ENCODE measurements around the gene TRPV3.
"Not testable (repeated sequence)": the region's sequence is repeated elsewhere in the genome, so short reads cannot be mapped to it uniquely, and the experiment has no call there.

TRPV3 gene

DNA sequence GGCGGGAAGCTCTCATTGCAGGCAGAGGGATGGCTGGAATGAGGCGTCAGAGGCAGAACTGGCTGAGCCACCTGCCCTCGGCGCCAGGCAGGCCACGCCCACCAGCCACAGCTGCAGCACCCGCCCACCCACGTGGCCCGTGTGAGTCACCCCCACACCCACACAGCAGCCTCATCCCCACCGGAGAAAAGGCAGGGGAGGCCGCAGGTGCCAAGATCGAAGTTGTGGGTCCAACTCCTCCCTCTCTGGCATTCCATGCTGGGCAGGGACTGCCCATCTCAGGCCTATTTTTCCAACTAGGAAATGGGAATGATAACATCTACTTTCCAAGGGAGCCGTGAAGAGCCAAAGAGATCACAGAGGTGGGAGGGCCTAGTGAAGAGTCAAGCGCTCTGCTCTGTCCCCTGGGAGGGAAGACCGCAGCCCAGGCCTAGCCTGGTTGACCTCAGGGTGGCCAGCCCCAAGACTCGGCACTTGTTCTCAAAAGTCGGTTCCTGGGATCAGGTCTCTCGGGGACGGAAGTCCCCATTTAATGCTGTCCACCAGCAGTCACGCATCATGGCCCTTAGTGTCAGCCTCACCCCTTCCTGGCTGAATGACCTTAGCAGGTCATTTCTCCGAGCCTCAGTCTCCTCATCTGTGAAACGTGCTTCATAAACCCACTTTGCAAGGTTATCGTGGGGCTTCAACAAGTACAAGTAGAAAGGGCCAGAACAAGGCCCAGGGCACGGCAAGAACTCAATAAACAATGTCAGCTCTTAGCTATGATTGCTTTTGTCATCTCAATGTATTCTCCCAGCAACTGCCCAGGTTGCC is at the start of gene TRPV3:
TRPV3 (minus strand) TSS at position 45 of the 816 bp plus-strand sequence. CDS start 2,962 bp downstream, outside the sequence.
- no peak for DNase-seq

DNA sequence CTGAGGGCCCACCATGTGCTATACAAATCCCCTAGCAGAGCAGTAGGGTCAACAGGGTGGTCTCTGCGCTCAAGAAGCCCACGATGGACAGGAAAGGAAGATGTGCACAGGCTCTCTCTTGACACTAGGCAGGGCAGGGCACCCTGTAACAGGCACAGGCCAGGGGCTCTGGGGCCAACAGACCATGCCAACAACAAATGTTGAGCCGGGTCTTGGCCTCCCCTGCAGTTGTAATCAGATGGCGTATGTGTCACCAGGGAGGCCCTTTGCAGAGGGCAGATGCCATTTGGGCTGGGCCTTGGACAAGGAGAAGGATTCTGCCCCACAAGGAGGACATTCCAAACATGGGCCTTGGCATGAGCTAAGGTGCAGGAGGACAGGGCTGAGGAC is 46.3 kb upstream of the TRPV3 start:
- no peak for DNase-seq

DNA sequence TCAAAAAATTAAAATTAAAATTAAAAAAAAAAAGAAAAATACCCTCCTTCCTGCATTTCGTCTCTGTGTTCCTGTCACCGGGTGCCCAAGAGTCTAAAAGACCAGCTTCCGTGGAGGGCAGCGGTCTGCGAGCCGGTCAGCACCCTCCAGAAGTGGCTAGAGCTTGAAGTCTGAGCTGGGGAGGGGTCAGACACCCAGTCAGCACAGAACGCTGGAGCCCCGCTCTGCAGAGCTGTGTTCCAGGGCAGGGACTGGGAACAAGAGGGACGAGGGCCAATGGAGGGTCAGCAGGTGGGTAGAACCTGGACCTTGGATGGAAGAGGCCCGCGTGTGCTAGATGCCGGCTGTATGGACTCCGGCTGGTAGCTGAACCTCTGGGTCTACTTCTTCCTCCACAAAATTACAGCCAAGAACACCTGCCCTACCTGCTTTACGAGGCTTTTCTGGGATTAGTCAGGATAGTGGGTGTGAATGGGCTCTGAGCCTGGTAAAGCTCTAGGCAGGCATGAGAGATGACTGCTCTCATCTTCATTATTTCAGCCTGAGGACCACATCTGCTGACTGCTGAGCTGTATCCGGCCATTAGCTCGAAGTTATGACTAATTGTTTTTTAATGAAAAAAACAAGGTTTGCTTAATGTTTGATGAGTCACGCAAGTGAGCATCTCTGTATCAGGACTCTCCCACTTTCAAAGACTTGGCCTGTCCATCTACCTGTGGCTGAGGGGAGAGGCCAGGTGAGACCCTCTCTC is 45.7 kb upstream of the TRPV3 start:
- no peak for DNase-seq

DNA sequence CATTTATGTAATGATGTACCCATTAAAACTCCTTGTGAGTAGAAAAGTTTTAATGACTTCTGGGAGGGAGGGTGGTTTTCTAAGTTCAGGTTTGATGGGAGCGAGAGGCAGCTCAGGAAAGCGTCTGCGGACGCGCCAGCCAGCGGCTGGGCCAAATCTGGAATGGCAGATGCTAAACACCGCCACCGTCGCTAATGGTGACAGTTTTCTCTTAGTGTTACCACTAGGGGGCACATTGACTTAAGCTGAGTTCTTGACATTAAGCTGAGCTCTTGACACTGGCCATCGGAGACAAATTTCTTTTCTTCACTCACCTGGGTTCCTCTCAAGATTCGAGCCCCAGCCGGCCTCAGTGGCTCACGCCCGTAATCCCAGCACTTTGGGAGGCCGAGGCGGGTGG is 44.9 kb upstream of the TRPV3 start:
- DNase-seq, result peak; percentile 6

DNA sequence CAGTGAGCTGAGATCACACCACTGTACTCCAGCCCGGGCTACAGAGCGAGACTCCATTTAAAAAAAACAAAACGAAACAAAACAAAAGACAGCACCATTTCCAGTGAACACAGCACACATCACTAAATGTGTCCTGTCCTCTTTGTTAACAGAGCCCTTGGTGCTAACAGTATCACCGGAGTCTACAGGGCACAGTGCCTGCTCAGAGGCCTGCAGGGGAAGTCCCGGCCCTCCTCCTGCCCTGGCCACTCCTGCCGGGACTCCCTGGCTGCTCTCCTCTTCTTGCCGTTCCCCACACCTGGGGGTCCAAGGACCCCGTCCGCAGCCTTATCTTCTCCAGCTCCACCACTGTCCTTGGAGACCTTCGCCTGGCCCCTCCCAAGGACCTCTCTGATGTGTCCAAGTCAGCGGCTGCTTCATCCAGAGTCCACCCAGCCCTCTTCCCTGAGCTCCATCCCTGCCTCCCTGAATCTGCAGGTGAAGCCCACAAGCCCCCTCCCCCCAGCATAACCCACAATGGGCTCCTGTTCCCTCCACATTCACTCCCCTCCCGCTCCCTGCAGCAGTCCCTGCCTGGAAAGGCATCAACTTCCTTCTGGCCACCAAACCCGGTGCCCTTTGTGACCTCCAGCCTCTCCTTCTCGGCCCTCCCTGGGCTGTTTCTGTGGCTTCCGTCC is 43.1 kb upstream of the TRPV3 start:
- no peak for DNase-seq

- no peak for DNase-seq
These were observed 40.5 kb upstream of the TRPV3 start for GRCh38 chr17:3598078-3598477.

DNA sequence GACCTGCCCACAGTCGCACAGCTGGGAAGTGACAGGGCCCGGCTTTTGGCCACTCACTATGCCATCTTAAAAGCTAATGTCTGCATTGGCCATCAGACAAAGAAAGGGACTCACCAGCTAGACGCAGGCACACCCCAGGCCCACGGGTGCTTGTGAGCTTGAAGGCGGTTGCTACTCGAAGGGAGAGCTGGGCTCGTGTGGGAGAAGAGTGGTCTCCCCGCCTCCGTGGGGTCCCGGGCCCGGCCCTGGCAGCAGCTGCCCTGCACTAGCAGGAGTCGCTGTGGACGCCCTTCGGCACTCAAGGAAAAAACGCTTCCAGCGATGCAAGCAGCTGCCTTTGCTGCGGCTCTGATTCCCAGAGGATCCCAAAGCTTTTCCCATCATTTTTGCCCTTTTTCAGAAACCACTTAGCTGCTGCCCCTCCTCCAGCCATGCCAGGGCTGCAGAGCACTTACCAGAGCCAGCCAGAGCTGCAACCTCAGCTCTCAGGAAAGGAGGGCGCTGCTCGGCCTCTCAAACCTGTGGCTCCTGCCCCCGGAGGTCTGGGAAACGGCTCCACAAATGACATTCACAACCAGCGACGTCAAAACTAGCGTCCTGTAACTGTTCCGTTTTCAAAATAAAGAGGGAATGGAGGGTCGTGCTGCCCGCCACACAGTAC is 39.3 kb upstream of the TRPV3 start:
- DNase-seq, result no peak

DNA sequence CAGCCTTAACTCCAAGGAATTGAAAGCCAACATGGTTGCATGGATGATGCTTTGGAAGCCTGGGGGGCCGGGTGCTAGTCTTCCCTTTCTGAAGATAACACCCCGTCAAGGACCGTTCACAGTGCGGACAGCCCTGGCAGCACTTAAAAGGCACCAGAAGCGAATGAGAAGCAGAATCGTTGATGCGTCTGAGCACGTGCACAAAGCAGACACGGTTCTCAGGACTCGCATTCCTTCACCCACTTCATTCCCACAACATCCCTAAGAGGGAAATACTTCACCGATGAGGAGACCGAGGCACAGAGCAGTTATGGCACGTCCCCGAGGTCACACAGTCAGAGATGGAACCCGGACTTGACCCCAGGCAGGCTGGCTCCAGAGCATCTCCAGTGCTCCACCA is 37.4 kb upstream of the TRPV3 start:
- DNase-seq, result no peak

DNA sequence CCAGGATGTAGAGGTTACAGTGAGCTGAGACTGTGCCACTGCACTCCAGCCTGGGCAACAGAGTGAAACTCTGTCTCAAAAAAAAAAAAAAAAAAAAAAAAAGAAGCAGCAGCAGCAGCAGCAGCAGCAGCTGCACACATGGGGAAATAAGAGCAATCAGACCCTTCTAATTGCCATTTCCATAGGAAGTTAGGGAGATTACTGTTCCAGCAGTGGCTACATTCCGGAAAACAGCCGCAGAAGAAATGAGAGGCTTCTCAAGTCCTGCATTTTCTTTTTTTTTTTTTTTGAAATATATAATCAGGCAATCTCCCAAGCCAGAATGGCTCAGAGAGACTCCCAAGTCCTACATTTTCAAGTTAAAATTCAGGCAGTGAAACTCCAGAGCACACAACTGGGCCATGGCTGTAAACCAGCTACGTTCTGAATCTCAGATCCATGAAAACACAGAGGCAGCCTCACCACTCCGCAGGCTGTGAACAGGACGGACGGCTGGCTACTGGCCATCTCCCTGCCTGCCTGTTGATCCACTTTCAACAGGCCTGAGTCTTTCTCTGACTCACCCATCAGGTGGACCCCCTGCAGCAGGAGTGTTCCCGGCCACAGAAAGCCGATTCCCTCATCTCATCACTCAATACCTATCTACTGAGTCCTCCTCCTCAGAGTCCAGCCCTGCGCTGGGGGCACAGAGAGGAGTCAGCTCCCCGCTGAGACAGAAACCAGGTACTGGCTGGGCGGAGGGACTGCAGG is 36.6 kb upstream of the TRPV3 start:
- no peak for DNase-seq

DNA sequence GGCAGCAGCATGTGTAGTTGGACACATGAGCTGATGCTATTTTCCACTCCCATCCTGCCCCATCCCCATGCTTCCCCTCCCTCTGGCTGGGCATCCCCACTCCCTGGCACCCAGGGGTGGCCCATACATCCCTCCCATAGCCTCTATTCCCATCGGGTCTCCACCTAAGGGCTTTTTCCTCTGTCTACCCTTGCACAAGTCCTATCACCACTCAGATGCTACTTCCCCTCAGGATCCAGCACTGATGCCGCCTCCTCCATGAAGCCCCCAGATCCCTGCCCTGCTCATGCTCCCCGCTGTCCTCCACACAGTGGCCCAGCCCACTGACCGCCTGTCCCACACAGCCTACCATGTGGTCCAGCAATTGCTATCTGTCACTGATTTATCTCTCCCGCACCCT is 35.8 kb upstream of the TRPV3 start:
- no peak for DNase-seq

DNA sequence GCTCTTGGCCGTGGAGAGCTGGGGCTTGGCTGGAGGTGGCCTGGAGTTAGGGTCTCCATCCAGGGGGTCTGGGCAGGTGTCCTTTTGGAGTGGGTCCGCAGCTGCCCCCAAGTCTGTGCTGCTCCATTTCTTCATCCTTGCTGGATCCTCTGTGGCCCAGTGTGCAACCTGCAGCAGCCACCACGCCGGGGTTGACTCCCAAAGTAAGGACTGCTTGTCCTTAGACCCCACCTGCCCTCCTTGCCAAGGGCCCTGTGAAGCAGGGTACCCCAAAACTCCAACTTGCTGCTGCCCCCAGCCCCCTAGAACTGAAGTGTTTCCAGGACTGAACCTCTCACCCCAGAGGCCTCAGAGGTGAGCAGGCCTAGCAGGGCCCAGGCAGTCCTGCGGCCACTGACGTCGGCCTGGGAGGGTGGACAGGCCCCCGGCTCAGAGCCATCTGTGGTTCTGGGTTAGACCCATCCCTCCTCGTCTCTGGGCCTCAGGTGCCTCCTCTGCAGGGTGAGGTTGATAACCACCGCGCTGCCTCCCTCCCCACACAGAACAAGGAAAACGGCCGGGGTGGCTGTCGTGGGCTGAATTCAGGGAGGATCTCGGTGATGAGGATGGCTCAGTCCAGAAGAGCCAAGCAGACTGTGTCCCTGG is 34.7 kb upstream of the TRPV3 start:
- DNase-seq, result no peak

- no peak for DNase-seq
These were observed 33.2 kb upstream of the TRPV3 start for GRCh38 chr17:3590768-3591167.

- DNase-seq, result no peak
These were observed 32.6 kb upstream of the TRPV3 start for GRCh38 chr17:3590231-3590630.

- DNase-seq, result no peak
These were observed 32.2 kb upstream of the TRPV3 start for GRCh38 chr17:3589784-3590183.

DNA sequence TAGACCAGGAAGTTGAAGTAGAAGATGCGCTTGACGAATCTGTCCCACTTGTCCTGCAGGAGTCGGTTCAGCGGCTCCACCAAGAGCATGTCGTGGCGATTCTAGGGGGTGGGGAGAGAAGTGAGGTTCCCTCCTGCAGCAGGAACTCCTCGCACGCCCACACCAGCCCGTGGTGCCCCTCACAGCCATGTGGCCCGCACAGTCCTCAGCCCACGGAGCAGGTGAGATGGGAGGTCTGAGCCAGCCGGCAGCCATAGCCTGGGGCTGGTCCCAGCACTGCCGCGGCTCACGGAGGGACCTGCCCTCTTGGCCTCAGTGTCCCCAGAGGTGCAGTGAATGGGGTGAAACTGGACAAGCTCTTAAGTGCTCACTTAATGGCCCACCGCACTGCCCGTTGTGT is 28.2 kb upstream of the TRPV3 start:
- no peak for DNase-seq

DNA sequence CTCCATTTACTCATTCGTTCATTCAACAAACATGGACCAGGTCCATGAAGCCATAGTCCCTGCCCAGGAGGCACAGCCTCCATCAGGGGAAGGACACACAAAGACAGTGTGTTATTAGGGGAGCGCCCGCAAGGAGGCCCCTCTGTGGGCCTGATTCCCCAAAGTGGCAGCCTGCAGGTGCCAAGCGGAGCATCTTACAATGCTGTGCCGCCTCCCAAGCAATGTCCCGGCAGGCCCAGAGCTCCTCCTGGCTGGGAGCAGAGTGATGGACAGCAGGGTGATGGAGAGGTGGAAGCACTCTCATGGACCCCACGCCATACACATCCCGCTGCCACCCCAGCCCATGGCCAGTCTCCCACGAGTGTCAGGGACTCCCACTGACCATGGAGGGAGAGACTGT is 25.8 kb upstream of the TRPV3 start:
- DNase-seq, result no peak

DNA sequence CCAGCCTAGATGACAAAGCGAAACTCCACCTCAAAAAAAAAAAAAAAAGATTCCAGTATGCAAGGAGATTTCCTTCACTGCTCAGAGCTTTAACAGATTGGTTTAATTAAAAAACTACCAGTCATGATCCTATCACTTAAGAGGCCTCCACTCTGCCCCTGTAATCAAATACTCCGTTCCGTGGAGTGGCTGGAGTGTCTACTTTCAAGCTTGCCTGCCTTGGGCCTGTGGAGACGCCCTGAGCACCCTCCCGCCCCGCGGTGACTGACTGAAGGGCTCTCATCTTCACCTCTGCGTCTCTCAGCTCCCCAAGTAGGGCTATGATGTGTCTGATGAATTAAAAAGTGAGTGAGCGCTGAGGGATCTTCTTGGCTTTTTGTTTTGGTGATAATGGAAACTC is 25.3 kb upstream of the TRPV3 start:
- DNase-seq, result no peak

- DNase-seq, result not testable (repeated sequence)
These were observed 21.1 kb upstream of the TRPV3 start for GRCh38 chr17:3578667-3579066.

DNA sequence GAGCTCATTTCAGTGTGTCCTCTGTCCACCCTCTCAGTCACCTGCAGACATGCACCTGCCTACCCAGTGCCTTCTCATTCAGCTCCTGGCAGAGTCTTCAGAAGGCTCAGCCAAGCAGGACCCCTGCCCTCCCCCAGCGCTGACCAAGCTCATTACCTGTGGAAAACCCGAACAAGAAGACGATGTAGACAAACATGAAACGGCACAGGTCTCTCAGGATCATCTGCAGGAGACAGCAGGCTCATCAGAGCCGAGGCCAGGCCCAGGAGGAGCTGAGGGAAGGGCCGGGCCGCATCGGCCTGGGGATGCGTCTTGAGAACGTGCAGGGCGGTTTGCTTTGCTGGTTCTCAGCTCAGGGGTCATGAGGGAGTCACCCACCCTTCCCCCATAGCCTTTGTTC is 19.4 kb upstream of the TRPV3 start:
- no peak for DNase-seq

DNA sequence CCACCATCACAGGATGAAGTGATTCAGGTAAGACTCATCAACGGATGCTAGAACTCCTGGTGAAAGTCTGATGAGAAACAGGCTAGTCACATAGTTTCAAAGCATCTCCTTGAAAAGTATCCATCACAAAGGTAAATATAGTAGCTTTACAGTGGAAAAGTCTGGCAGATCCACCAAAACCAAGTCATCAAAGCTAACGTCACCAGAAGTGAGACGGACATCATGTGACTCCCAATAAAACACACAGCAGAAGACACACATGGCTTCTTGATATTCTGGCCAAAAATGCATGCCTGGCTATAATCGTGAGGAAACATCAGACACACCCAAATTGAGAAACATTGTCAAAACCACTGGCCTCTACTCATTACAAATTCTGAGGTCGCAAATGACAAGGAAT is 17.9 kb upstream of the TRPV3 start:
- DNase-seq, result no peak

DNA sequence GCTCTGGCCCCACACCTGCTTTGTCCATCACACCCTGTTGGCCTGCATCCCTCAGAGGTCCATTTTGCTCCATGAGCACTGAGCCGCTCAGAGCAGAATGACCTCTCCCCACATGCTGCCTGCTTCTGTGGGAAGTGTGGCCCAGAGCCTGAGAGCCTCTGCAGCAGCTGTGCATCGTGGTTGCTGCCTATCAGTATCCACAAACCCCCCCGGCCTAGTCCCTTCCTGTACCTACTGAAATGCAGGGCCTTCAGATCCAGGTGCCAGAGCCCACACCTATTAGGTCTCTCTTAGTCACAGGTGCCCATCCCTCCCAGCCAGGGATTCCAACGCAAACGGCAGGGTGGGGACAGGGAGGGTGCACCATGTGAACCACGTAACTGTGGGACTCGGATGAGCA is 16.6 kb upstream of the TRPV3 start:
- DNase-seq, result no peak

Measured in NCI-H1694 (cell line).